Naive thymus-derived CD4-positive, alpha-beta T cell (primary cell): ENCODE measurements around the gene ARHGAP12. TPM values are rescaled to one million over a fixed set of nuclear protein-coding genes. Genes with fewer than 3 reads are reported as not detected.

Source experiments
- ATAC-seq: fragments of 150-1000 bp; cut with Tn5 transposase; 2 replicates; pipeline ENCODE4 v1.10.0; 2021; ENCODE audit warnings: mild to moderate bottlenecking, moderate library complexity
- CTCF ChIA-PET: fragments of 350-600 bp; sonication (Branson Sonifier 250); formaldehyde crosslinking; loops from one replicate; lab custom pipeline; 2021; ENCODE audit warnings: antibody characterized with exemption; lab: Charles Lee
- POLR2A ChIA-PET: fragments of 350-600 bp; sonication (Branson Sonifier 250); formaldehyde crosslinking; loops from one replicate; lab custom pipeline; 2021; ENCODE audit warnings: antibody characterized with exemption, inconsistent platforms; lab: Charles Lee
- DNase-seq, 9 donors: peaks; one replicate each; pipeline versions ENCODE4 v3.0.0 to v3.0.0-alpha.2; 2020 to 2022; ENCODE audit warnings: mixed read lengths in 1 of 9
- H3K27ac ChIP-seq: one replicate; pipeline ENCODE4 v1.7.0; 2013; ENCODE audit warnings: mild to moderate bottlenecking, low read depth, low read length, moderate library complexity
- H3K27me3 ChIP-seq, 2 donors: one replicate each; pipeline ENCODE4 v1.7.0; 2013; ENCODE audit warnings: low read length in 2 of 2, mild to moderate bottlenecking in 2 of 2, moderate library complexity in 2 of 2; ENCODE audit not compliant: control insufficient read depth in 2 of 2, insufficient read depth in 2 of 2
- H3K36me3 ChIP-seq, 3 experiments: 1 replicate in 2 of 3; 2 replicates in 1 of 3; pipeline ENCODE4 v1.7.0; 2013; ENCODE audit warnings: low read length in 3 of 3, mild to moderate bottlenecking in 3 of 3, moderate library complexity in 1 of 3; ENCODE audit not compliant: insufficient read depth in 3 of 3, control insufficient read depth in 2 of 3
- H3K4me1 ChIP-seq, 2 donors: one replicate each; pipeline ENCODE4 v1.7.0; 2013; ENCODE audit warnings: low read length in 2 of 2, mild to moderate bottlenecking in 2 of 2, moderate library complexity in 1 of 2; ENCODE audit not compliant: control insufficient read depth in 2 of 2, insufficient read depth in 2 of 2
- H3K4me3 ChIP-seq: 2 replicates; pipeline ENCODE4 v1.7.0; 2013; ENCODE audit warnings: mild to moderate bottlenecking, low read length
- H3K9me3 ChIP-seq, 3 experiments: 1 replicate in 2 of 3; 2 replicates in 1 of 3; pipeline ENCODE4 v1.7.0; 2013; ENCODE audit warnings: low read length in 3 of 3; ENCODE audit not compliant: control insufficient read depth in 2 of 3
- H3K27ac Mint-ChIP-seq, 9 donors: one replicate each; pipeline ENCODE4 v1.8.0; 2020 to 2022; ENCODE audit warnings: mixed read lengths in 9 of 9, mild to moderate bottlenecking in 8 of 9, moderate library complexity in 5 of 9, inconsistent platforms in 2 of 9
- H3K27me3 Mint-ChIP-seq, 5 donors: one replicate each; pipeline ENCODE4 v1.8.0; 2021 to 2022; ENCODE audit warnings: mixed read lengths in 5 of 5, mild to moderate bottlenecking in 1 of 5
- H3K36me3 Mint-ChIP-seq, 5 donors: one replicate each; pipeline ENCODE4 v1.8.0; 2020 to 2022; ENCODE audit warnings: mixed read lengths in 5 of 5, mild to moderate bottlenecking in 3 of 5, inconsistent platforms in 1 of 5
- H3K4me1 Mint-ChIP-seq, 7 donors: one replicate each; pipeline ENCODE4 v1.8.0; 2020 to 2022; ENCODE audit warnings: mixed read lengths in 7 of 7, mild to moderate bottlenecking in 3 of 7, inconsistent platforms in 1 of 7
- H3K4me3 Mint-ChIP-seq, 10 donors: one replicate each; pipeline ENCODE4 v1.8.0; 2020 to 2022; ENCODE audit warnings: mild to moderate bottlenecking in 10 of 10, mixed read lengths in 10 of 10, moderate library complexity in 6 of 10, inconsistent platforms in 2 of 10
- H3K9me3 Mint-ChIP-seq, 11 donors: one replicate each; pipeline ENCODE4 v1.8.0; 2020 to 2022; ENCODE audit warnings: mixed read lengths in 11 of 11, mild to moderate bottlenecking in 4 of 11, inconsistent platforms in 1 of 11, moderate library complexity in 1 of 11
- intact Hi-C, 2 donors: fragments of 100-400 bp; cut with micrococcal nuclease; formaldehyde crosslinking; loops; one replicate each; pipeline ENCODE4 v1.15.1; 2023
- polyA plus RNA-seq, 2 donors: library from polyadenylated mRNA; unstranded; fragments of 300-500 nt; fragmentation: Illumina TruSeq; gene quantifications; one replicate each; pipeline ENCODE4 v1.2.3, GENCODE V29; 2021
- total RNA-seq, 6 experiments: library from RNA in 5 of 6; stranded (reverse) in 5 of 6; gene quantifications; 1 replicate in 5 of 6; 2 replicates in 1 of 6; pipeline ENCODE4 v1.2.3 and lab custom pipeline; 2021 to 2026

Gene ARHGAP12
- total and polyA plus RNA-seq, 7 experiments from 2014 or later, result 10.5 to 34.6 (median 22.4) TPM

DNA sequence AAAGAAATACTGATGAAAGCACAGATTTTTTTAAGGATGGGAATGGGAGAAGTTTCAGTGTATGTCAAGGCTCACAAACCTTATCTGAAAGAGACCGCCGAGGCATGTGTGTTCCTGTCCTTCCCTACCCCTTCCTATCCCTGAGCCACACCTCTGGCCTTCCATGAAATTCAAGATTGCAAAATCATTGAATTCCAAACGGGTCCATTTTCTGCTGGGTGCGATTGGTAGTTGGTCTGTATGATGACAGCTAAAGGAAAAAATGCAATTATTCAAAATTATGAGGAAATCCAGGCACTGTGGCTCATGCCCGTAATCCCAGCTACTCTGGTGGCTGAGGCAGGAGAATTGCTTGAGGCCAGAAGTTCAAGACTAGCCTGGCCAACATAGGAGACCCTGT lies 170.1 kb downstream of the ARHGAP12 start:
- Histone ChIP-seq H3K4me3 (no peak overlapping the region), H3K36me3 (no peaks in the 10 kb centered on the region), H3K27ac (no peak overlapping the region), H3K4me1 (peaks cover 6 to 7% of the 10 kb centered on the region in 2 donors), H3K27me3 (no peaks in the 10 kb centered on the region), H3K9me3 (no peaks in the 10 kb centered on the region)
- Mint-ChIP-seq H3K9me3 (no peaks in the 10 kb centered on the region), H3K4me3 (peak overlapping the region in 9 of 10 donors; percentile 23 to 96 (median 68)), H3K27me3 (no peaks in the 10 kb centered on the region), H3K27ac (peak overlapping the region in 8 of 9 donors; percentile 10 to 98 (median 68)), H3K4me1 (peaks cover 8 to 24% (median 16%) of the 10 kb centered on the region in 7 donors), H3K36me3 (no peaks in the 10 kb centered on the region)
- CTCF ChIA-PET, result no interaction called here
- POLR2A ChIA-PET, result no interaction called here
- DNase-seq, result no peak
- no peak for ATAC-seq
- intact Hi-C loops, result no loop called here

DNA sequence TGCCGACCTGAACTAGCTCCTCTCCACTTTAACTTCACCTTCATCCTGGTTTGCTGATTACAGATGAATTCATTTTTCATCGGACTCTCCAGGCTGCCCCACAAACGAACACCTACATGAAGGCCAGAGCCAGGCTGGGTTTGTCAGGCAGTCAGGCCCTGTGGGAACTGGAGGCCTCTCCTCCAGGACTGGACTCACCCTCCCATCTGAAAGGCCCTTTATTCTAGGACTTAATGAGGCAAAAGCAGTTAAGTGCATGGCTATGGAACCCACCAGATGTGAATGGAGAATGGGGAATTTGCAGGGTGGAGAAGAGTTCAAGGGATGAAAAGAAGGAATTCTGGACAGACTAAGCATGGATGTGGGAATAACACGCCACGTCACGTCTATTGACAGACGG lies 170.8 kb downstream of the ARHGAP12 start:
- Mint-ChIP-seq H3K36me3 (no peaks in the 10 kb centered on the region), H3K9me3 (no peaks in the 10 kb centered on the region), H3K27me3 (no peaks in the 10 kb centered on the region), H3K27ac (peak overlapping the region in 7 of 9 donors; percentile 19 to 98 (median 70)), H3K4me3 (peak overlapping the region in 9 of 10 donors; percentile 1 to 96 (median 39)), H3K4me1 (peaks cover 8 to 24% (median 16%) of the 10 kb centered on the region in 7 donors)
- Histone ChIP-seq H3K36me3 (no peaks in the 10 kb centered on the region), H3K9me3 (no peaks in the 10 kb centered on the region), H3K27me3 (no peaks in the 10 kb centered on the region), H3K27ac (no peak overlapping the region), H3K4me3 (no peak overlapping the region), H3K4me1 (peaks cover 6 to 7% of the 10 kb centered on the region in 2 donors)
- ChIA-PET POLR2A (no interaction called here), CTCF (no interaction called here)
- intact Hi-C loops, result no loop called here
- ATAC-seq (no peak), DNase-seq (no peak)

- Mint-ChIP-seq H3K36me3 (no peaks in the 10 kb centered on the region), H3K27me3 (no peaks in the 10 kb centered on the region), H3K4me3 (peak overlapping the region in 1 of 10 donors; percentile 3), H3K27ac (peak overlapping the region in 7 of 9 donors; percentile 19 to 96 (median 59)), H3K4me1 (peaks cover 8 to 24% (median 16%) of the 10 kb centered on the region in 7 donors), H3K9me3 (no peaks in the 10 kb centered on the region)
- intact Hi-C loops, result no loop called here
- ChIA-PET CTCF (no interaction called here), POLR2A (interaction anchor here (0.6 kb wide), 1 partner anchor 70 kb away, joined by 3 read pairs; no protein-coding TSS in a partner anchor)
- peak in 2 of 9 donors; percentile 13 to 14 for DNase-seq
- Histone ChIP-seq H3K9me3 (no peaks in the 10 kb centered on the region), H3K4me3 (no peak overlapping the region), H3K4me1 (peaks cover 6 to 7% of the 10 kb centered on the region in 2 donors), H3K36me3 (no peaks in the 10 kb centered on the region), H3K27ac (no peak overlapping the region), H3K27me3 (no peaks in the 10 kb centered on the region)
- ATAC-seq, result no peak
Observed at GRCh38 chr10:31757386-31757791, 171.2 kb downstream of the ARHGAP12 start.

DNA sequence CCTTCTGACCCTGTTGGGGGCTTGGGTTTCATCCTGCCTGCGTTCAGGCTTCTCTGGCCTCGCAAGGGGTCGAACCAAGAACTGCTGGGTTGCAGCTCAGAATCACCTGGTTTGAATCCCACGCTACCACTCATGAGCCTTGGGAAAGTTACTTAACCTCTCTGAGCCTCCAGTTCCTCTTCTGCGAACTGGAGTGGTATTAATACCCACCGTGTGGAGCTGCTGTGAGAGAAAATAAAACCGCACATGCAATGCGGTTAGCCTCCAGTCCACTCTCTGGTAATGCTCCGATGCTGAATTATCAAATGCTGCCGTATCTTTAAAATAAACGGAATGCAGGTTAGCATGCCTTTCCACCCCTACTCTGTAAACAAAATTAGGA lies 171.9 kb downstream of the ARHGAP12 start:
- no peaks in the 10 kb centered on the region for H3K36me3 ChIP-seq
- peak overlapping the region in 2 of 9 donors; percentile 19 to 32 for H3K27ac Mint-ChIP-seq
- H3K9me3 Mint-ChIP-seq, result no peaks in the 10 kb centered on the region
- ATAC-seq, result no peak
- CTCF ChIA-PET, result no interaction called here
- no peaks in the 10 kb centered on the region for H3K27me3 Mint-ChIP-seq
- peaks cover 6 to 7% of the 10 kb centered on the region in 2 donors for H3K4me1 ChIP-seq
- no peak overlapping the region for H3K4me3 Mint-ChIP-seq
- POLR2A ChIA-PET, result interaction anchor here (0.6 kb wide), 2 partner anchors 69 to 74 kb away, joined by 3 read pairs; no protein-coding TSS in a partner anchor
- no peak for DNase-seq
- H3K27ac ChIP-seq, result no peak overlapping the region
- no peak overlapping the region for H3K4me3 ChIP-seq
- H3K27me3 ChIP-seq, result no peaks in the 10 kb centered on the region
- H3K4me1 Mint-ChIP-seq, result peaks cover 10 to 24% (median 20%) of the 10 kb centered on the region in 7 donors
- H3K36me3 Mint-ChIP-seq, result no peaks in the 10 kb centered on the region
- intact Hi-C loops, result no loop called here
- no peaks in the 10 kb centered on the region for H3K9me3 ChIP-seq

GRCh38 chr10:31756101-31756728 lies 172.4 kb downstream of the ARHGAP12 start:
- CTCF ChIA-PET, result no interaction called here
- intact Hi-C loops, result no loop called here
- ATAC-seq (no peak), DNase-seq (no peak)
- no peaks in the 10 kb centered on the region for H3K36me3 ChIP-seq
- no peak overlapping the region for H3K4me3 ChIP-seq
- Mint-ChIP-seq H3K9me3 (no peaks in the 10 kb centered on the region), H3K36me3 (no peaks in the 10 kb centered on the region), H3K27ac (peak overlapping the region in 6 of 9 donors; percentile 10 to 63 (median 26)), H3K27me3 (no peaks in the 10 kb centered on the region), H3K4me3 (no peak overlapping the region), H3K4me1 (peaks cover 9 to 26% (median 16%) of the 10 kb centered on the region in 7 donors)
- POLR2A ChIA-PET, result interaction anchor here (0.6 kb wide), 1 partner anchor 73 kb away, joined by 3 read pairs; no protein-coding TSS in a partner anchor
- no peaks in the 10 kb centered on the region for H3K9me3 ChIP-seq
- no peaks in the 10 kb centered on the region for H3K27me3 ChIP-seq
- no peak overlapping the region for H3K27ac ChIP-seq
- peaks cover 6 to 7% of the 10 kb centered on the region in 2 donors for H3K4me1 ChIP-seq

Other genes starting within 250 kb of the ARHGAP12 start
- gene KIF5B, start 127.6 kb upstream of the ARHGAP12 start, total RNA-seq, result 10 to 100 TPM; 42.2 to 66.0 (median 46.3) TPM
- gene KIF5B, start 127.6 kb upstream of the ARHGAP12 start, polyA plus RNA-seq, result 10 to 100 TPM; 19.7 to 20.3 TPM